Activated CD8-positive, alpha-beta memory T cell treated with anti-CD3 and anti-CD28 coated beads for 24 hours (primary cell): Measurements from ENCODE around the gene SNX30.

Source experiments
- DNase-seq: peaks from one replicate; pipeline ENCODE4 v3.0.0-alpha.2; 2020

The SNX30 gene

DNA sequence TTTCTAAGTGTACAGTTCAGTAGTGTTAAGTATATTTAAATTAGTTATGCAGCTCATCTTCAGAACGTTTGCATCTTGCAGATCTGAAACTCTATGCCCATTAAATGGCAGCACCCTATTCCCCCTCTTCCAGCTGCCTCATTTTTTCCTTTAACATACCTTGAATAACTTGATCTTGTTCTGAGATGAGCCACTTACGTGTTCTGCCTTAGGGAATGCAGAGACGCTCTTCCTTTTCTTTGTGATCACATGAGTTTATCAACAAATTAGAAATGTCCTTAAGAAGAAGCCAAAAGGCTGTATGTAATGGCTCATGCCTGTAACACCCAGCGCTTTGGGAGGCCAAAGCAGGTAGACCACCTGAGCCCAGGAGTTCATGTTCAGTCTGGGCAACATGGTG is 82.5 kb downstream of the SNX30 start:
- no peak for DNase-seq

DNA sequence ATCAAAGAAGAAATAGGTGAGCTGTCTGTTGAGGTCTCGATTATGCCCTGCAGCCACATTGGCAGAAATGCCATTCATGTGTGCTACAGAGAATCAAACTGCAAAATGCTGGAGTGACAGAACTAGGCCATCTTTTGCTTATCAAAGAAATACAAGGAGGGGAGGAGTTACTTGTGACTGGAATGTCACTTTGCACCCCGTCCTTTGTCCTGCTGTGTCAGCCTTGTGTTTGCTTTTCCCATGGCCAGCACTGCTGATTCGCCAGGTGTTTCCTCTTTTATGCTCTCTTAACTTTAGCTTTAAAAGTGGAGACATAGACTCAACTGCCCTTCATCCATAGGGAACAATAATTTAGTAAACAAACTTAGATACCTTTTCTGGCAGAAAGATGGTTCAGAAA is 85.8 kb downstream of the SNX30 start:
- no peak for DNase-seq

DNA sequence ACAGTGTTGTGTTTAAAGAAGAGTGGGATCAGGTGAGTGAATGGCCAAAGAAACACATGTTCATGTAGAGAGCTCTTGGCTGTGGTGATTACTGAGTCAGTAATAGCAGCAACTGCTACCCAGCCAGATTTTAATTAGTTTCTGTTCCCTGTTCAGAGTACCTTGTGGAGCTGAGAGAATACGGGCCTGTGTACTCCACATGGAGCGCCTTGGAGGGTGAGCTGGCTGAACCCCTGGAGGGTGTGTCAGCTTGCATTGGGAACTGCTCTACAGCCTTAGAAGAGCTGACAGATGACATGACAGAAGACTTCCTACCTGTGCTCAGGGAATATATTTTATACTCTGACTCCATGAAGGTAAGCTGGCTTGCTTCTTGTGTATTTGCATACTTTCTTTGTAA is 87.8 kb downstream of the SNX30 start:
- no peak for DNase-seq

DNA sequence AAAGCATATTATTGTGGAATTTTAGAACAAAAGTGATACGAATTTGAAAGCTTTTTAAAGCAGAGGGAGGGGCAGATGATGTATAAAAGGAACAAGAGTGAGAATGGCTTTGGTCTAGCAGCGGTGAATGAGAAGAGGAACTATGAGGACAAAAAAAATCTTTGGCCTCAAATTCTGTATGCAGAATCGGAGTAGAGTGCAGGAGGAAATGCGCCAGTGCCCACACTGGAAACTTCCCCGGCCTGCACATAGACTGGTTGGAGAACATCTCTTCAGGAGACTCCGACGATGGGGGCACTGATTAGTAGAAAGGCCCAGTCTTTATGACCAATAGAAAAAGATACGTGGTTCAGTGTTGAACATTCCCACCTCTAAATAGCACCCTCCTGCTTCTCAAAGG is 88.8 kb downstream of the SNX30 start:
- no peak for DNase-seq

- no peak for DNase-seq
Measured at GRCh38 chr9:112841261-112841660, 90.7 kb downstream of the SNX30 start.

GRCh38 chr9:112842555-112842954 is 92.0 kb downstream of the SNX30 start:
- no peak for DNase-seq

DNA sequence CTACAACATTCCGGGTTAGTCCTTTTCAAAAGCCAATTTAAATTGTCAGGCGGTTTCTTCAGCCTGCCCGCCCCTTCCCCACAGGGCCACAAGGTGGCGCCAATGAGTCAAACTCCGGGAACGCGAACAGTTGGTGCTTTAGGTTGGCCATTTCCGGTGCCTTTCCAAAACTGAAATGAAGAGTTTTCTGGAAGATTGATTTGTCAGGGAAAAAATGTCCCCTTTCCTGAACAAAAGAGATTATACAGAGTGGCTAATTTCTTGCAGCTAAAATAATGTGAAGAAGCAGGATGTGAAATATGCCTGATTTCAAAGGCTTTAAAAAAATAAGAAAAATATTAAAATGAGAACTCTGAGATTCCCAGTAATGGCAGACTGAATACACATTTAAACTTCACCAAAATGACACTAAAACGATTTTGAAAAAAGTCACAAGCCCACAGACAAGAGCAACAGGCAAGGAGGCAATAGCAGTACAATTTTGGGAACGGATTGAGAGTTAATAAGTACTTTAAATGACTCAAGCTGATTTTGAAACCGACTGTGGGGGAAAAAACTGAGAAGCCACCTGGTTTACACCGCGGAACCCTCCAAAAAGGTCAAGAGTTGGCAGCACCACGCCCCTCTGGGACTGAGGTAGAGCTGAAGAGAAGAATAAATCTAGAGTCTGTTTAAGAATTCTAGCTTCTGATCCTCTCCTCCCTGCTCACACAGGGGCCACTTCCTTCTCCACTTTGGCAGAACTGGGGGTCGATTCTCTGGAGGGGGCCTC is 94.4 kb downstream of the SNX30 start:
- peak; percentile 91 for DNase-seq

DNA sequence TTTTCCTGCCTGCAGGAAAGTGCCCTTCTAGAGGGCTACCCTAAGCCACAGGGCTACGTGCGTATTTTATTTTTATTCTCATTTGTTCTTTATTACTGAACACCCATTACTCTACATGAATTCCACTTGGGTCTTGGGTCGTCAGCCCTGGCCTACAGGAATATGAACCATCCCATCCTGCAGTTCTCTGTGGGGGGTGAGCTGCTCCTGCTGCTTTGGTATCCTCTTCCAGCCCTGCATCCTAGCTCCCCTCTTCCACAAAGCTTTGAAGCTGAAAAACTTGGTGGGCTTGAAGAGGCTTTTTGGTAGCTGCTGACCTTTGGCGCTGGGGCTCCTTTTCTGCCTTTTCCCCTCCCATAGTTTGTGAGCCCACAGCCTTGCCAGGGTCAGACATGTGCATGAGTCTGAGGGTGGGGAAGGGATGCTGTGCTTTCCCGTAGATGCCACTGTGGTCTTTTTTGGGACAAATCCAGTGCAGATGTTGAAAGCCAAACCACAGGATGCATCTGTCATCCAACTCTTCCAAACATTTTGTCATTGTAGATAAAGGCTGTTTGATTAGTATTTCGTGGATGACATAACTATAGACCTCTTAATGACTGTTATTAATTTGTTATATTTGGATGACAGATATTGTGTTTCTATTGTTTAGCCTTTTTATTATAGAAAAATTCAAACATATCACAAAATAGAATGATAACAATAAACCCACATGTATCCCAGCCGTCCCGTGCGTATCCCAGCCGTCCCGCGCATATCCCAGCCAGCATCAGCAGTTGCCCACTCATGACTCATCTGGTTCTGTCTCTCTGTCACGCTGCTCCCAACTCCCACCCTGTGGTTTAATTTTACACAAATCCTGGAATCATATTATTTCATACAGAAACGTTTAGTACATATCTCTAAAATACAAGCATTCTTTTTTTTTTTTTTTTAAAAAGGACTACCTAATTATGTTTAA is 96.2 kb downstream of the SNX30 start:
- DNase-seq, result no peak

GRCh38 chr9:112848316-112849151 is 98.0 kb downstream of the SNX30 start:
- no peak for DNase-seq

GRCh38 chr9:112849363-112849922 is 98.9 kb downstream of the SNX30 start:
- DNase-seq, result no peak

- DNase-seq, result no peak
Measured at GRCh38 chr9:112850840-112851239, 100.3 kb downstream of the SNX30 start.

DNA sequence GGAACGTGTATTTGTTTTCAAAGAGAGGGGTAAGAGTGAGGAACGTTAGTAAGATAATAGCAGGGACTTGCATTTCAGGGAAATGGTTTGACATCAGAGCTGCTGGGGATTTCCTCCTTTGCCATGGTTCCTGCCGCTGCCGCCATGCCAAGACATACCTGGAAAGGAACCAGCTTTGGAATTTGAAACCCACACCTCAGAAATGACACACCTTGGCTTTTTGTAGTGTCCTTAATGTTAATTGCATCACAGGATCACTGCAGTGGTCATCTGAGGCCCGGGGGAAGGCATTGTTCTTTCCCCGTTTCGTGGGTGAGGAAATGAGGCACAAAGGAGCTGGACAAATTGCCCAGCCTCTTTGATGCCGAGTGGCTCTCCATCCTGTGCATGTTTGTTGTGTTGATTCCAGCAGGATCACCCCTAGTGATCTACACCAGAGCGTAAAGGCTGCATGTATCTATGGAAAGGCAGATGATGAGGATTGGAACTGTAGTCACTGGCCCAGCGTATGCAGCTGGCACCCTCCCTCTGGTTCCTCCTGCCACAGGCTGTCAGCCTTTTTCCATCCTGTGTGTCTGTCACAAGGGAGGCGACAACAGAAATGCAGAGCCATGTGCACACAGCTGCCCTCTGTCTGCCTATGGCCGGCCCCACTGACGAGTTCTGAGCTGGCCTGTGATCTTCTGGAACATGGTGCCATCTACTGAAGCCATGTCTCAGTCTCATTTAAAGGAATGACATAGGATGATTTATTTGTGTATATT is 102.4 kb downstream of the SNX30 start:
- DNase-seq, result no peak

GRCh38 chr9:112853882-112854585 is 103.5 kb downstream of the SNX30 start:
- DNase-seq, result no peak

DNA sequence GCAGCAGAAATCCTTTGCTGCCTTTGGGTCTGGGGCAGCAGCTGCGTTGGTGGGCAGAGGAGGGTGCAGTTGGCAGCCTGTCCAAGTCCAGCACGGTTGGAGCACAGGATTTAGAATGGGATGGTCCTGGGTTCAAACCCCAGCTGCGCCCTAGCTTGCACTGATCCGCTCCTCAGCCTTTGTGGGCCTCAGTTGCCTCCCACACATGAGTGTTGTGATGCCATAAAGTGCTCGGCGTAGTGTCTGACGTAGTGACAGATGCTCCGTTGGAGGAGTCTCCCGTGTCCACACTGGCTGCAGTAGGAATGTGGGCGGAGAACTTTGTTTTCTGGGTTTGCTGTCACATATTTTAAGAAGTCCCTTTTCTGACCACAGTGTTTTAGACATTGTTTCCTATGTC is 104.1 kb downstream of the SNX30 start:
- DNase-seq, result no peak

DNA sequence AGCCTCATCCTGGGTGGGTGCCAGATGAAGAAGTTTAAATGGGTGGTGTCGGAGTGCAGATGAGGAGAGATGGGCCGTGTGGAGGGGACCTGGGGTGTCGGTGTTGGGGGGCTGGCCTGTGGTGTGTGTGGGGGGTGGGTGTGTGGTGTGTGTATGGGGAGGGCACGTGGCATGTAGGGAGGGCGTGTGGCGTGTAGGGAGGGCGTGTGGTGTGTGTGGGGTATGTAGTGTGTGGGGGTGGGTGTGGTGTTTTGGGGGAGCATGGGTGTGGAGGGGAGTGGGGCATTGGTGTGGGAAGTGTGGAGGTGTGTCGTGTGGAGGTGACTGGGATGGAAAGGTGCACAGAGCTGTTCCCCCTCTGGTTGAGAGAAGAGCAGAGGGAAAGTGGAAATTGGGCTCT is 105.6 kb downstream of the SNX30 start:
- no peak for DNase-seq

DNA sequence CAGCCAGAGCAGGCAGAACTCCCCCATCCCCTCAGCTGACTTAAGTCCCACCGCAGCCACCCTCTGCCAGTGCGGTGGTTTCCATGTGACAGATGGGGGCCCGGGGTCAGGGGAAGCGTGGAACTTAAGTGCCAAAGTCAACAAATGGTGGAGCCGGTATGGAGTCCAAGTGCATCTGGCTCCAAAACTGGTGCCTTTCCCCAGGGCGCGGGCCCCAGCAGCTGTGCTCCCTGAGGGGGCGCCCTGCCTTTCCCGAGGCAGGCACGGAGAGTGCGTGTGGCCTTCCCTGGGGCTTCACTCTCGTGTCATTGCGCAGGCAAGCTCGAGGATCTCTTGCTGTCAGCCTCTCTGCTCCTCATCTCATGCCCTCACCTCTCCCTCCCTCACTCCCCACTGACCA is 106.3 kb downstream of the SNX30 start:
- no peak for DNase-seq

DNA sequence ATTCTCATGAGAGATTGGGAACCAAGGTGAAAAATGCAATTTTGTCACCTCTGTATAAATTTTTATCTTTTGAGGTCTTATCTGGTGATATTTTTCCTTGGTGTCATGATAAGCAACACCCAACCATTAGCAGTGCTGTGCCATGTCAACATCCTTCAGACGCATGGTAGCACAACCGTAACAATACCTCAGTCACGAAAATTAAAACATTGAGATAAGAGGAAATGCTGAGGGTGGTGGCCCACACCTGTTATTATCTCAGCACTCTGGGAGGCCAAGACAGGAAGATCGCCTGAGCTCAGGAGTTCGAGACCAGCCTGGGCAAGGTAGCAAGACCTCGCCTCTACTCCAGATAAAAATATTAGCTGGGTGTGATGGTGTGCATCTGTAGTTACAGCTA is 107.4 kb downstream of the SNX30 start:
- no peak for DNase-seq

DNA sequence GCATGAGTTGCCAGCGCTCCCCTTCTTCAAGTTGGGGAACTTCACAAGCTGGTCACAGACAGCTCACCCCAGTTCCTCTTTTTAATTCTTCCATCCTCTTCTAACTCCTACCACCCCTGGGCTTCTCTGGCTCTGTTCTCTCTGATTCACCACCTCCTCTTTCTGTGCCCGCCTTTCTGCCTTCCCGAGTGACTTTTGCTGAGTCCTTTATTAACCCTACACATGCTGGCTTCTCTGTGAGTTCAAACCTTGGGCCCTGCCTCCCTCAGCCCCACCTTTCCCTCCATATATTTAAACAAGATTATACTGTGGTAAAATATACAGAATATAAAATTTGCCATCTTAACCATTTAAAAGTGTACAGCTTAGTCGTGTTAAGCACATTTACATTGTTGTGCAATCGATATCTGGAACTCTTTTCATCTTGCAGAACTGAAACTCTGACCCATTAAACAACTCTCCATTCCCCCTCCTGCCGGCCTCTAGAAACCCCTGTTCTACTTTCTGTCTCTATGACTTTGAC is 108.1 kb downstream of the SNX30 start:
- no peak for DNase-seq

DNA sequence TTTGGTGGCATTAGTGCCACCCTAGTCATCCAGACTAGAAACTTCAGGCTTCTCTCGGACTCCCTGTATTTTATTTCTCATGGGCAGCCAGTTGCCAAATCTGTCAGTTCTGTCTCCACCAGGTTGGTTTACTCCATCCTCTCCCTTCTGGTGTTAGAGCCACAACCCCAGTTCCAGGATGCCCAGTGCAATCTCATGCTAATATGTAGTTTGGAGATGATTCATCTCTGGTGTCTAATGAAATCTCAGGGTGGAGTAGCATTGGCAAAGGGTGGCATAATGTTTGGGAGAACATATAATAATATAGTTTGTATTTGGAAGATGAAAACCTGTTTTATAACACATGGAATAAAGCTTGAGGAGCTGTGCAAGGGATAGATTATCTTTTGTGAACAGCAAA is 109.9 kb downstream of the SNX30 start:
- no peak for DNase-seq

GRCh38 chr9:112861155-112861554 is 110.6 kb downstream of the SNX30 start:
- no peak for DNase-seq
